CD4-positive, alpha-beta T cell treated with Interleukin-12 subunit alpha and Interleukin-12 subunit beta, for 1 hour (primary cell): Measurements from ENCODE around the gene HTT.

Experiments used
- DNase-seq: peaks from one replicate; pipeline ENCODE4 v3.0.0-alpha.2; 2020

HTT gene

DNA sequence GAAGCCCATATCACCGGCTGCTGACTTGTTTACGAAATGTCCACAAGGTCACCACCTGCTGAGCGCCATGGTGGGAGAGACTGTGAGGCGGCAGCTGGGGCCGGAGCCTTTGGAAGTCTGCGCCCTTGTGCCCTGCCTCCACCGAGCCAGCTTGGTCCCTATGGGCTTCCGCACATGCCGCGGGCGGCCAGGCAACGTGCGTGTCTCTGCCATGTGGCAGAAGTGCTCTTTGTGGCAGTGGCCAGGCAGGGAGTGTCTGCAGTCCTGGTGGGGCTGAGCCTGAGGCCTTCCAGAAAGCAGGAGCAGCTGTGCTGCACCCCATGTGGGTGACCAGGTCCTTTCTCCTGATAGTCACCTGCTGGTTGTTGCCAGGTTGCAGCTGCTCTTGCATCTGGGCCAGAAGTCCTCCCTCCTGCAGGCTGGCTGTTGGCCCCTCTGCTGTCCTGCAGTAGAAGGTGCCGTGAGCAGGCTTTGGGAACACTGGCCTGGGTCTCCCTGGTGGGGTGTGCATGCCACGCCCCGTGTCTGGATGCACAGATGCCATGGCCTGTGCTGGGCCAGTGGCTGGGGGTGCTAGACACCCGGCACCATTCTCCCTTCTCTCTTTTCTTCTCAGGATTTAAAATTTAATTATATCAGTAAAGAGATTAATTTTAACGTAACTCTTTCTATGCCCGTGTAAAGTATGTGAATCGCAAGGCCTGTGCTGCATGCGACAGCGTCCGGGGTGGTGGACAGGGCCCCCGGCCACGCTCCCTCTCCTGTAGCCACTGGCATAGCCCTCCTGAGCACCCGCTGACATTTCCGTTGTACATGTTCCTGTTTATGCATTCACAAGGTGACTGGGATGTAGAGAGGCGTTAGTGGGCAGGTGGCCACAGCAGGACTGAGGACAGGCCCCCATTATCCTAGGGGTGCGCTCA is 165.8 kb downstream of the HTT start:
- no peak for DNase-seq

DNA sequence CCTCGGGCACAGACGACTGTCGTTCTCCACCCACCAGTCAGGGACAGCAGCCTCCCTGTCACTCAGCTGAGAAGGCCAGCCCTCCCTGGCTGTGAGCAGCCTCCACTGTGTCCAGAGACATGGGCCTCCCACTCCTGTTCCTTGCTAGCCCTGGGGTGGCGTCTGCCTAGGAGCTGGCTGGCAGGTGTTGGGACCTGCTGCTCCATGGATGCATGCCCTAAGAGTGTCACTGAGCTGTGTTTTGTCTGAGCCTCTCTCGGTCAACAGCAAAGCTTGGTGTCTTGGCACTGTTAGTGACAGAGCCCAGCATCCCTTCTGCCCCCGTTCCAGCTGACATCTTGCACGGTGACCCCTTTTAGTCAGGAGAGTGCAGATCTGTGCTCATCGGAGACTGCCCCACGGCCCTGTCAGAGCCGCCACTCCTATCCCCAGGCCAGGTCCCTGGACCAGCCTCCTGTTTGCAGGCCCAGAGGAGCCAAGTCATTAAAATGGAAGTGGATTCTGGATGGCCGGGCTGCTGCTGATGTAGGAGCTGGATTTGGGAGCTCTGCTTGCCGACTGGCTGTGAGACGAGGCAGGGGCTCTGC is 166.5 kb downstream of the HTT start:
- no peak for DNase-seq

DNA sequence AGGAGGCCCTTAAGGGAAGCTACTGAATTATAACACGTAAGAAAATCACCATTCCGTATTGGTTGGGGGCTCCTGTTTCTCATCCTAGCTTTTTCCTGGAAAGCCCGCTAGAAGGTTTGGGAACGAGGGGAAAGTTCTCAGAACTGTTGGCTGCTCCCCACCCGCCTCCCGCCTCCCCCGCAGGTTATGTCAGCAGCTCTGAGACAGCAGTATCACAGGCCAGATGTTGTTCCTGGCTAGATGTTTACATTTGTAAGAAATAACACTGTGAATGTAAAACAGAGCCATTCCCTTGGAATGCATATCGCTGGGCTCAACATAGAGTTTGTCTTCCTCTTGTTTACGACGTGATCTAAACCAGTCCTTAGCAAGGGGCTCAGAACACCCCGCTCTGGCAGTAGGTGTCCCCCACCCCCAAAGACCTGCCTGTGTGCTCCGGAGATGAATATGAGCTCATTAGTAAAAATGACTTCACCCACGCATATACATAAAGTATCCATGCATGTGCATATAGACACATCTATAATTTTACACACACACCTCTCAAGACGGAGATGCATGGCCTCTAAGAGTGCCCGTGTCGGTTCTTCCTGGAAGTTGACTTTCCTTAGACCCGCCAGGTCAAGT is 167.5 kb downstream of the HTT start:
- no peak for DNase-seq

DNA sequence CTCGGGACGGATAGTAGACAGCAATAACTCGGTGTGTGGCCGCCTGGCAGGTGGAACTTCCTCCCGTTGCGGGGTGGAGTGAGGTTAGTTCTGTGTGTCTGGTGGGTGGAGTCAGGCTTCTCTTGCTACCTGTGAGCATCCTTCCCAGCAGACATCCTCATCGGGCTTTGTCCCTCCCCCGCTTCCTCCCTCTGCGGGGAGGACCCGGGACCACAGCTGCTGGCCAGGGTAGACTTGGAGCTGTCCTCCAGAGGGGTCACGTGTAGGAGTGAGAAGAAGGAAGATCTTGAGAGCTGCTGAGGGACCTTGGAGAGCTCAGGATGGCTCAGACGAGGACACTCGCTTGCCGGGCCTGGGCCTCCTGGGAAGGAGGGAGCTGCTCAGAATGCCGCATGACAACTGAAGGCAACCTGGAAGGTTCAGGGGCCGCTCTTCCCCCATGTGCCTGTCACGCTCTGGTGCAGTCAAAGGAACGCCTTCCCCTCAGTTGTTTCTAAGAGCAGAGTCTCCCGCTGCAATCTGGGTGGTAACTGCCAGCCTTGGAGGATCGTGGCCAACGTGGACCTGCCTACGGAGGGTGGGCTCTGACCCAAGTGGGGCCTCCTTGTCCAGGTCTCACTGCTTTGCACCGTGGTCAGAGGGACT is 168.8 kb downstream of the HTT start:
- peak; percentile 10 for DNase-seq

DNA sequence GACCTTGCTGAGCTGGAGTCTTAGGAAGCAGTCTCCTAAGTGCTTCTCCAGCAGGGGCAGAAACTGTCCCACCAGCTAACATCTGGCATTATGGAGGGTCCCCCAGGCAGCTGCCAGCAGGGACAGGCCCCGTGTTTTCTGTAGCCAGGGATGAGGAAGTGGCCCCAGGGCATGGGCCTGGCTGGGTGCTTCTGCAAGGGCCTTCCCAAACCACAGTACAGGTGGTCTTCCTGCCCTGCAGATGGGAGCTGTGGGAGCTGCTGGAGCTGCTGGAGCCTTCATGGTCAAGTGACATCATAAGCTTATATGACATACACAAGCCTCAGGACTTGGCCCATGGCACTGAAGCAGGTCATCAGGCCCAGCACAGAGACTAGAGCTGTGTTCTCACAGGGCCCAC is 169.5 kb downstream of the HTT start:
- DNase-seq, result no peak

DNA sequence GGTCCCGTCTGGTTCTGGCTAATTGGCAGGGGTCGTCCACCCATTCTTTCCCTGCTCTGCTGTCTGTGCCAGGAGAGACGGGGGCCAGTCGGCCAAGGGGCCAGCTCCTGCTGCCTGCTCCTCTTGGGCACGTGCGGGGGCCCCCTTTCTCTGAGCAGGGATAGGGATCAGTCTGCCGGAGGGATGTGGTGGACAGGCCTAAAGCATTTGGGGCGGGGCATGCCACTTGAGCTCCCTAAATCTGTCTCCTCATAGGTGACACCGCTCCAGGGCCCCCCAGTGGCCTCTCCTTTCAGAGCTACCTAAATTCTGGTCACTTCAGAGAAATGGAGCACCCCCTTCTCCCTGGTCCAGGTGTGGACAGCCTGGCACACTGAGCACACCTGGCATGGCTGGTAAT is 170.3 kb downstream of the HTT start:
- DNase-seq, result no peak

DNA sequence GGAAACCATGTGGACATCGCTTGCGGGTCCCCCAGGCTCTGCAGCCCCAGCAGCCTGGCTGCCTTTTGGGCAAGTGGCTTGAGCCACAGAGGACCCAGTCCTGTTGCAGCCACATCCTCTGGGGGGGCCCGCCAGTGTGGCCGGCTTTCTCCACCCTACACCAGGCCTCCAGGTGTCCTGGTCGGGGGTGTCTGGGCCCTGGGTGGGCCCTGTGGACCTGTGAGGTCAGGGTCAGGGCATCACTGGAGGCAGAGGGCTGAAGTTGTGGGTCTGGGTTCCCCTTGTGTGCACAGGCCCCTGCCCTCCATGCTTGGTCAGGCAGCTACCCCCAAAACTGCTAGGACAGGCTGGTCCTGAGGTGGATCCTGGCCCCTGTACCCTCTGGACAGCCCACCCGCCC is 171.2 kb downstream of the HTT start:
- no peak for DNase-seq

DNA sequence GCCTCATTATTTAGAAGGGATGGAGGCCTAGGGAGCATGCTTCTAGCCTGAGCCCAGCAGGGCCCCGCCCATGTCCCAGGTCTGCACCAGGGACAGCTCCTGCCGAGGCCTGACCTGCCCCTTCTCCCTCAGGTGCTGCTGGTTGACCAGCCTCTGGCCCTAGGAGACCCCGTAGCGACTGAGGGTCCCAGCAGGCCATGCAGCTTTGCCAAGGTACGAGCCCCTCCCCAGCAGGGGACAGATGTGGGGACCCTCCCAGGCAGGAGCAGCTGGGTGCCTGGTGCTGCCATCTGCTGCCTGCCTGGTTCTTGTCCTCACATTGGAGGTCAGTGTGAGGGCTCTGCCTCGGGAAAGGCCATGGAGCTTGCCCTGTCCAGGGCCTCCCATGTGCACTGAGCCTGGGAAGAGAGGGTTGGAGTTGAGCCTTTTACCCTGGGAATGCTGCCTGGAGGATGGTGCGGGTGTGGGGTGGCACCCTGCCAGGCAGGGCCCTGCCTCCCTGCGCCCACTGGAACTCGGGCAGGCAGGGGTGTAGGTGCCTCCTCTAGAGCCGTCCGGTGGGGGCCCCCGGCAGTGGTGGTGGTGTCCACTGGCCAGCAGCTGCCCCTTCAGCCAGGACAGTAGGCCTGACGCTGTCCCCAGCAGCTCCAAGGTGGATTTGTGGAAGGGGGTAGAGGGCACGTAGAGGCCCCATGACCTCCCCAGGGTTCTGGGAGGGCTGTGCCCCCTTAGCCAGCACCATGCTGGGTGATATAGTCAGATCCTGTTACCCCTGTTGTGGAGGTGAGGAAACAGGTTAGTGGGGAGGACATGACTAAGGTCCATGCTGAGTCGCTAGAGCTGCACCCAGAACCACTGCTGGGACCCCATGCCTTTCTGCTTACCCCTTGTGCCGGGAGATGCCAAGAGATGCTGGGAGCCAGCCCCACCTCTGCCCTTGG is 172.2 kb downstream of the HTT start:
- DNase-seq, result no peak

DNA sequence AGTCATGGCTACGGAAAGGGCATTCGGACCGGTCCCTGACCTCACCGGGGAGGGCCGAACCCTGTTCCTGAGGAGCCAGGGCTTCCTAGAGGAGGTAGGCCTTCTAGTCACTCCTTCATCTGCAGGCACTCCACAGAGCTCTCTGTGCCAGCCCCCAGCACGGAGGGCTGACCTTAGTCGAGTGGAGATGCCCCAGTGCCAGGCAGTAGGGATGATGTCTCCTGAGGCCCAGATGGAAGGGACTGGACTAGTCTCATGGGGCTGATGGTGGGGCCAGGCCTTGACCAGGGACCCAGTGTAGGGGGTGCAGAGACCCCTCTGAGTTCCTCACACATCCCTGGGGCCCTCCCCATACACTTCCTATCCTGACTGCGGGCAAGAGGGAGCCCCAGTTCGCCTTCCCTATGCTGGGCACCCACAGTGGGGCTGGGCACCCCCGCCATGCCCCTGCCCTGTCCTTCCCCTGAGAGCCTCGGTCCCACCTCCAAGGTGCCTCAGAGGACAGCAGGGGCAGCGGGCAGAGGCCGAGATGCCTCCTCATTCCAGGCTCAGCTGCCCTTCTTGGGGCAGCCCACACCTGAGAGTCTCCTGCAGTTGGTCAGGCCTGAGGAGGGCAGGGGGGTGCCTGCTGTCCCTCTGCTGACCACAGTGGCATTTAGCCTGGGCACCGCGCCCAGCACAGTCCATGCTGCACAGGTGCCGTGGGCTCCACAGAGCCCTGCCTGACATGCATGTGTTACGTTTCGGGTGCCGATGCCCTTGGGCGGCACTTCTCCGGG is 173.1 kb downstream of the HTT start:
- DNase-seq, result no peak

DNA sequence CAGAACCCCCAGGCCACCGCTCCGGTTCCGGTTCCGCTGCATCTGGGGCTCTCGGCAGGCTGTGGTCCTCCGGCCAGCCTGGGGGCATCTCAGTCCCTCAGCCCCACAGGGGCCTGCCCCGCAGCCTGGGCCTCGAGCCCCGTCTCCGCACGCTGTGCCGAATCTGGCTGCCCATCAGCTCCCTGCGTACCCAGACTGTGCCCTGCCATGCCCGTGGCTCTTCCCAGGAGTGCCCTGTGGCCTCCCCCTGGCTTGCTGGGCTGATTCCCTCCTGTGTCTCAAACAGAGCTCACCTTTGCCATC is 173.6 kb downstream of the HTT start:
- no peak for DNase-seq

DNA sequence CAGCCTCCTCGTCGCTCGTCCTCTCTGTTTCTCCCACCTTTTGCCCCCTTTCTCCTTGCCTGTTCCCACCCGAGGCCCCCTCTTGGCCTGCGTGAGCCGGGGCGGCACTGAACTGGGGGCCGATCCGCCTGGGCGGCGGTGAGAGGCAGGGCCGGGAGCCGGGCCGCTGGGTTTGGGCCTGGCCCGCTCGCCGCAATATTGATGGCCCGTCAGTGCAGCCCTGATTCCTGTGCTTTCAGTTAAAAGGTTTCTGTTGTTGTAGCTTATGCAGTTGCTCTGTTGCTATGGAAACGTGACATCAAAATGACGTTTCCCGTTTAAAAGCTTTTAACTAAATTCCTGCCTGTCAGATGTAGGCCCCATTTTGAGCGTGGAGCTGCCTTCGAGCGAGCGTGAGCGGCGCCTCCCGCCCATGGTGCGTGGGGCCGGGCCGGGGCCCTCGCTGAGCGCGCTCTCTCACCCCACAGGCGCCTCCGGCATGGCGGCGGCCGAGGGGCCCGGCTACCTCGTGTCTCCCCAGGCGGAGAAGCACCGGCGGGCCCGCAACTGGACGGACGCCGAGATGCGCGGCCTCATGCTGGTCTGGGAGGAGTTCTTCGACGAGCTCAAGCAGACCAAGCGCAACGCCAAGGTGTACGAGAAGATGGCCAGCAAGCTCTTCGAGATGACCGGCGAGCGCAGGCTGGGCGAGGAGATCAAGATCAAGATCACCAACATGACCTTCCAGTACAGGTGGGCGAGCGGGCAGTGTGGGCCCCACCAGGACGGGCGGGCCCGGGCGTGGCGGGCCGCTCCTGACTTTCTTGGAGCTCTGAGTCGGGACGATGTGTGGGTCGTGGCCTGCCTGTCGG is 174.6 kb downstream of the HTT start, which contains the start of gene MSANTD1:
TSS of gene MSANTD1 (plus strand) at position 349 of the 851 bp plus-strand sequence. CDS start at position 413, 64 bp downstream.
- DNase-seq, result no peak

DNA sequence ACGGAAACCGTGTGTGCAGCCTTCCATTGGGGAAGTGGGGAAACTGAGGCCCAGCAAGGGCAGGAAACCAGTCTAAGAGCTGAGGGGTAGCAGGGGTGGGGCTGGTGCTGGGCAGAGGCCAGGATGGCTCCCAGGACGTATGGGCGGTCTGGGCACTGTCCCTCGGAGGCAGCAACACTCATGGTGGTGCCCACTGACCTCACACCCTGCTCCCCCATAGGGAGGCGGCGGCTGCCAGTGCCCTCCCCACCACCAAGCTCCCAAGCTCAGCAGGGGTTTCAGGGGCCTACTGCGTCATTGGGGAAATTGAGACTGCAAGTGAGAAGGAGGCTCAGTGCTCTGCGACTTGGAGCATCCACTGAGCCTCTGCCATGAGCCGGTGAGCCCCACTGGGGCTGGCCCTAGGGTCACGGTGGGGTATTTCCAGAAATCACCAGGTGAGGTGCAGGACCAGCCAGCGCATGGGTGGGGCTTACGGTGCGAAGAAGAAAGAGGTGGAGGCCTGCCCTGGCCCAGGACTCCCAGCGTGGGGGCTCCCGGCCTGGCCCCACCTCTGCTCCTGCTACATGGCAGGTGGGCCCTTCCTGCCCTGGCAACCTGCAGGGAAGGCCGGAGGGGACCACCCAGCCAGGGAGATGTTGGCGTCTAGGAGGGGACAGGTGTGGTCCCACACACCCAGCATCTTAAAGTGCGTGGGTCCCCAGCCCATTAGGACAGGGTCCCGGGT is 175.4 kb downstream of the HTT start:
- no peak for DNase-seq

DNA sequence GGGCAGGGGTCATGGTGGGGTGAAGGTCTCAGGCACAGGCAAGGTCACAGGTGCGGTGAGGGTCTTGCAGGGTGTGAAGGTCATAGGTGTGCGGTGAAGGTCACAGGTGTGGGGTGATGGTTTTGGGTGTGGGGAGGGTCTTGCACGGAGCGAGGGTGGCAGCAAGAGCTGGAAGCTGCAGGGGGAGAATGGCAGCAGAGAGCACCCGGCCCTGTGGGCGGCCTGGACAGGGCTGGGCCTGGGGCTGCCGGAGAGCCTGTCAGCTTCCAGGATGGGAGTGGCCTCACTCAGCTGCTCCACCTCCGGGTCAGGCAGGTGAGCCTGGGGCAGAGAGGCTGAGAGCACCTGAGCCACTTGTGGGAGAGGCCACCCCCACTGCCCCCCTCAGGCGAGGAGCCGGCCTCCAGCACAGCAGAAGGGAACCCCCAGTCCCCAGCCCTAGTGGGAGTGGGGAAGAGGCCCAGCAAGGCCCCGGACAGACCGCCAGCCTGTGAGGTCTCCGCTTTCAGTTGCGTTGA is 176.0 kb downstream of the HTT start:
- no peak for DNase-seq

DNA sequence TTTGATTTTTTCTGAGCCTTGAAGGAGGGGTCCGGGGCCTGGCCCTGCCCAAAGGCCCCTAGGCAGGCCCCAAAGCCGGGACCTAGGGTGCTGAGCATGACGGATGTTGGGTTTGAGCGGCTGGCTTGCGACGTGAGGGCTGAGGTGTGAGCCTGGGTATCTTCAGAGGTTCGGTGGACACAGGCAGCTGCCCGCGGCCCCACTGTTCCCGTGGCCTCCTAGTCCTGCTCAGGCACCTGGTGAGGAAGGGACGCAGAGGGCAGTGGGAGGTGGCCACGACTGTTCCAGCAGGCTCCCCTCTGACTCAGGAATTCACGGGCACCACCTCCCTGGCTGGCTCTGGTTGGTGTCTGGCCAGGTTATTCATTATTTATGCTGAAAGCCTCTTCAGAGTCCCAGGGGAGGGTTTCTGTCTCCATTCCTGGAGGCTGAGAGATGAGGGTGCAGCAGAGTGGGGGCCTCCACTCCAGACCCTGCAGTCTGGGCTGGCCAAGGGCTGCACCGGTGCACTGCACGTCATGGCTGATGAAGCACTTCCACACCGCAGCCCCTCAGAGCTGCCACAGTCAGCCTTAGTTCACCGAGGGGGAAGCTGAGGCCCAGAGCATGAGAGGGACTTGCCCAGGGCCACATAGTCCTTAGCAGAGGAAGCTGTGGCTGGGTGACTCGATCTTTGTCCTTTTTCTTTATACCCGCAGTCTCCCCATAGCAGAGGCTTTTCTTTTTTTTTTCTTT is 176.6 kb downstream of the HTT start:
- DNase-seq, result no peak

DNA sequence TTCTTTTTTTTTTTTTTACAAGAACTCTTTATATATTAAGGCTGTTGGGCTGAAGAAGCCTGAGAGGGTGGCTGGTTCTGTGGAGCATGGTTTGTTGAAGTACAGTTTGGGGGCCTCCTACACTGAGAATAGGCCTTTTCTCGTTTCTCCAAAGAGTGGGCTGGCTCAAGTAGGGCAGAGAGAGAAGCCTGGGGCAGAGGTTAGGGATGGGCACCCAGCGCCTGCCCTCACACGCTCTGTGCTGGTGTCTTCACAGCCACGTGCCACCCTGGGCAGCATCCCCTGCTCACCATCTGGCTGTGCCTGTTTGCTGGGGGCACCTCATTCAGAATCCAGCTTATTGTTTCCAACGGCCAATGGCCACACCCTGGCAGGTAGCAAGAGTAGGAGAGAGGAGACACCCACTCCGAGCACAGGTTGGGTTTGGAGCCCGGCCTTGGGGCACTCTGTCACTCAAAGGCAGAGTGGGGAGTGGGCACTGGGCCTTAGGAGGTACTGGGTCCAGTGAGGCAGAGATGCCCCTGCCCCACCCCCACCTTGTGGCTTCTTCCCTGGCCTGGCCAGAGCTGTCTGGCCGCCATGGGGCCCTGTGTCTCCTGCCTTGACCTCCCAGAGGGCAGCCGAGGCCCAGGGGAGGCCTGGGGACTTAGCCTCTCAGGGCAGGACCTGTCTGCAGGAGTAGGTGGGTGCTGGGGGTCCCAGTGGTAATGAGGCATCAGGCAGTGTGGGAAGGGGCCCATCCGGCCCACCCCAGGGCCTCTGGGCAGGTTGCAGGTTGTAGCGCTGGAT is 177.4 kb downstream of the HTT start:
- DNase-seq, result no peak

DNA sequence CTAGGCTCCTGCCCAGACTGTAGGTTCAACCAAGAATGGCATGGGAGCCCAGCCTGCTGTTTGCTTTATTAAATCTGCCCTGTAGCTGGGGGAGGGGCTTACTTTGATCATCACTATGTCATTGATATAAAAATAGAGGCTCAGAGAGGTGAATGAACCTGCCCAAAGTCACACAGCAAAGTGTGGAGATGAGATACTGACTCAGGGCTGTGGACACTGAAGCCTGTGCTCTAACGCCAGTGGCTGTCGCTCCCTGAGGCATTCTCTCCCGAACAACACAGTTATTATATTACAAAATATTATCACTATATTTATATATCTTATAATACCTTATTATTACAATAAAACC is 178.0 kb downstream of the HTT start:
- no peak for DNase-seq

DNA sequence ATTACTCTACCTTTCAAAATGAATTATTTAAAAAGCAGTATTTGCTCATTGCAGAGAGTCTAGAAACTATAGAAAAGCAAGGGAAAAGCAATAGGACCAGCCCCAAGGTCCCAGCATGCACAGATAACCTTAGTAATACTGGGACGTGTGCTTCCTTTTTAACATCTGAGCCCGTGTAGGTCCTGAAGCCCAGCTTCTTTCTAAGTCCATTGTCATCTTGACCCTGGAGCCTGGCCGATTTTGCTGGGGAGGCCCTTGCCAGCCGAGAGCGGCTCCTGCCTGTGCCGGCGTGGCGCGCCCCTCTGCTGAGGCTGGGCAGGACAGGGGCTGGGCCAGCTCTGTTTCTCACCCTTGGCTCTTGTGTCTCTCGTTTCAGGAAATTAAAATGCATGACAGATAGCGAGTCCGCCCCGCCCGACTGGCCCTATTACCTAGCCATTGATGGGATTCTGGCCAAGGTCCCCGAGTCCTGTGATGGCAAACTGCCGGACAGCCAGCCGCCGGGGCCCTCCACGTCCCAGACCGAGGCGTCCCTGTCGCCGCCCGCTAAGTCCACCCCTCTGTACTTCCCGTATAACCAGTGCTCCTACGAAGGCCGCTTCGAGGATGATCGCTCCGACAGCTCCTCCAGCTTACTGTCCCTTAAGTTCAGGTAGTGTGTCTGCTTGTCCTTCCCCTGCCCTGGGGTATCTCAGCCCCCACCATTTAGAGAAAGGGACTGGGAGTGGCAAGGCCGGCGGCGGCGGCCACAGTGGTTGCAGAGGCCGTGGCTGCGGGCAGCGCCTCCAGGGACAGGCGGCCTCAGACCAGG is 178.6 kb downstream of the HTT start:
- DNase-seq, result no peak
